Measurements from ENCODE around the gene ZFP36L2.

ZFP36L2 gene

GRCh38 chr2:43198263-43198662 lies 28.1 kb downstream of the ZFP36L2 start:
- TF ChIP-seq FOXP2 (optimal IDR thresholded peaks at IDR 0.05; ENCODE audit: borderline replicate concordance, extremely low read depth, extremely low read length, insufficient read depth) (no peak), POLR2AphosphoS5 (IDR thresholded peaks at IDR 0.05; ENCODE audit: low read depth, low read length) (no peak), REST (IDR thresholded peaks at IDR 0.05; ENCODE audit: insufficient read depth in 1 of 2, low read depth in 2 of 2, low read length in 2 of 2) (no peak)

- TF ChIP-seq REST (IDR thresholded peaks at IDR 0.05; ENCODE audit: insufficient read depth in 1 of 2, low read depth in 2 of 2, low read length in 2 of 2) (no peak), POLR2AphosphoS5 (IDR thresholded peaks at IDR 0.05; ENCODE audit: low read depth, low read length) (no peak)
Observed at GRCh38 chr2:43197588-43197896, 28.9 kb downstream of the ZFP36L2 start.

GRCh38 chr2:43196768-43197587 lies 29.4 kb downstream of the ZFP36L2 start:
- TF ChIP-seq POLR2AphosphoS5 (IDR thresholded peaks at IDR 0.05; ENCODE audit: low read depth, low read length) (no peak), SIN3A (IDR thresholded peaks at IDR 0.05; ENCODE audit: borderline replicate concordance, insufficient read depth, low read length) (no peak), TAF1 (IDR thresholded peaks at IDR 0.05; ENCODE audit: borderline replicate concordance, insufficient read depth, low read length) (no peak), FOXP2 (optimal IDR thresholded peaks at IDR 0.05; ENCODE audit: borderline replicate concordance, extremely low read depth, extremely low read length, insufficient read depth) (no peak), REST (IDR thresholded peaks at IDR 0.05; ENCODE audit: insufficient read depth in 1 of 2, low read depth in 2 of 2, low read length in 2 of 2) (no peak)

GRCh38 chr2:43194121-43194869 lies 32.1 kb downstream of the ZFP36L2 start:
- TF ChIP-seq FOXP2 (optimal IDR thresholded peaks at IDR 0.05; ENCODE audit: borderline replicate concordance, extremely low read depth, extremely low read length, insufficient read depth) (no peak), TAF1 (IDR thresholded peaks at IDR 0.05; ENCODE audit: borderline replicate concordance, insufficient read depth, low read length) (no peak), REST (IDR thresholded peaks at IDR 0.05; ENCODE audit: insufficient read depth in 1 of 2, low read depth in 2 of 2, low read length in 2 of 2) (no peak), POLR2AphosphoS5 (IDR thresholded peaks at IDR 0.05; ENCODE audit: low read depth, low read length) (no peak), SIN3A (IDR thresholded peaks at IDR 0.05; ENCODE audit: borderline replicate concordance, insufficient read depth, low read length) (no peak)

All from PFSK-1 (cell line).